Measurements from ENCODE around the gene CTDSPL.

The CTDSPL gene

DNA sequence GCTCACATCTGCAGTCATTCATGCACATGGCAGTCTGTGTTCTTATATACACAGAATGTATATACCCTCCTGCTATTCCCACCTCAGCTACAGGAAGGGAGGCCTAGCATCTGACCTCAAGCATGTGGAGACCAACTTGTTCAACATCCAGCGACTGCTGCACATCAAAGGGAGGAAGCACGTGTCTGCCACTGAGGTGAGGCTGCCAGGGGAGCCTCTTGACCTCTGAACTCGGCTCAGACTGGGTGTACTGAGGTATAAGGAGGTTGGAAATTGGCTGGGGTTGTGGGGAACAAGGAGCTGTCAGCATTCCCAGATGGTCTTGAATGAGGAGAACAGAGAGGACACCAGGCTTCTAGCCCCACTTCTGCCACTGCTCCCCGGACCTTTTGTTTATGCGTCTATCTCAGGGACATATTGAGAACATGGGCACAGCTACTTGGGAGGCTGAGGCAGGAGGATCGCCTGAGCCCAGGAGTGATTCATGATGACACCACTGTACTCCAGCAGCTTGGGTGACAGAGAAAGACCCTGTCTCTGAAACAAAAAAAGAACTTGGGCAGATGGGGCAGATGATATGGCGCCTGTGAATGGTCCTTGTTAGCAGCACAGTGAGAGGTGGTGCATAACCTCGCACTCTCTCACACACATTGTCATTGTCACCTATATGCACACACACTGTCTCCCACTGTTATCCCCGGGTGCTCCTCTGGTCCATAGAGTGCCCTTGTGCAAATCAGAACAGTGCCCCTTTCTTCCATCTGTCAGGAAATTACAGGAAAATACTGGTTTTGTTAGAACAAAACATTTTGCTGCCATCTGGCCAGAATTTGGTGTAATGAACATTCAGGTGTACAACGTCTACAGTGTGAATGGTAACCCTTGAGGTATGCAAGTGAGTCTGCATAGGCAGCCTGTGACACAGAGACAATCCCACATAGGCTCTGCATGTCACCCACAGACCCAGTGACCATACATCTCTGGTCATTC, 134.3 kb downstream of the CTDSPL start:
- TF ChIP-seq, protein P1, sequence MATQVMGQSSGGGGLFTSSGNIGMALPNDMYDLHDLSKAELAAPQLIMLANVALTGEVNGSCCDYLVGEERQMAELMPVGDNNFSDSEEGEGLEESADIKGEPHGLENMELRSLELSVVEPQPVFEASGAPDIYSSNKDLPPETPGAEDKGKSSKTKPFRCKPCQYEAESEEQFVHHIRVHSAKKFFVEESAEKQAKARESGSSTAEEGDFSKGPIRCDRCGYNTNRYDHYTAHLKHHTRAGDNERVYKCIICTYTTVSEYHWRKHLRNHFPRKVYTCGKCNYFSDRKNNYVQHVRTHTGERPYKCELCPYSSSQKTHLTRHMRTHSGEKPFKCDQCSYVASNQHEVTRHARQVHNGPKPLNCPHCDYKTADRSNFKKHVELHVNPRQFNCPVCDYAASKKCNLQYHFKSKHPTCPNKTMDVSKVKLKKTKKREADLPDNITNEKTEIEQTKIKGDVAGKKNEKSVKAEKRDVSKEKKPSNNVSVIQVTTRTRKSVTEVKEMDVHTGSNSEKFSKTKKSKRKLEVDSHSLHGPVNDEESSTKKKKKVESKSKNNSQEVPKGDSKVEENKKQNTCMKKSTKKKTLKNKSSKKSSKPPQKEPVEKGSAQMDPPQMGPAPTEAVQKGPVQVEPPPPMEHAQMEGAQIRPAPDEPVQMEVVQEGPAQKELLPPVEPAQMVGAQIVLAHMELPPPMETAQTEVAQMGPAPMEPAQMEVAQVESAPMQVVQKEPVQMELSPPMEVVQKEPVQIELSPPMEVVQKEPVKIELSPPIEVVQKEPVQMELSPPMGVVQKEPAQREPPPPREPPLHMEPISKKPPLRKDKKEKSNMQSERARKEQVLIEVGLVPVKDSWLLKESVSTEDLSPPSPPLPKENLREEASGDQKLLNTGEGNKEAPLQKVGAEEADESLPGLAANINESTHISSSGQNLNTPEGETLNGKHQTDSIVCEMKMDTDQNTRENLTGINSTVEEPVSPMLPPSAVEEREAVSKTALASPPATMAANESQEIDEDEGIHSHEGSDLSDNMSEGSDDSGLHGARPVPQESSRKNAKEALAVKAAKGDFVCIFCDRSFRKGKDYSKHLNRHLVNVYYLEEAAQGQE (IDR thresholded peaks at IDR 0.05; ENCODE audit: insufficient replicate concordance, low read depth): no peak
- TF ChIP-seq GABPA (IDR thresholded peaks at IDR 0.05; ENCODE audit: low read depth) (no peak), POLR2AphosphoS5 (IDR thresholded peaks at IDR 0.05; ENCODE audit: low read depth) (no peak), SPI1 (IDR thresholded peaks at IDR 0.05; ENCODE audit: borderline replicate concordance, low read depth) (no peak)
- TF ChIP-seq, protein P2, sequence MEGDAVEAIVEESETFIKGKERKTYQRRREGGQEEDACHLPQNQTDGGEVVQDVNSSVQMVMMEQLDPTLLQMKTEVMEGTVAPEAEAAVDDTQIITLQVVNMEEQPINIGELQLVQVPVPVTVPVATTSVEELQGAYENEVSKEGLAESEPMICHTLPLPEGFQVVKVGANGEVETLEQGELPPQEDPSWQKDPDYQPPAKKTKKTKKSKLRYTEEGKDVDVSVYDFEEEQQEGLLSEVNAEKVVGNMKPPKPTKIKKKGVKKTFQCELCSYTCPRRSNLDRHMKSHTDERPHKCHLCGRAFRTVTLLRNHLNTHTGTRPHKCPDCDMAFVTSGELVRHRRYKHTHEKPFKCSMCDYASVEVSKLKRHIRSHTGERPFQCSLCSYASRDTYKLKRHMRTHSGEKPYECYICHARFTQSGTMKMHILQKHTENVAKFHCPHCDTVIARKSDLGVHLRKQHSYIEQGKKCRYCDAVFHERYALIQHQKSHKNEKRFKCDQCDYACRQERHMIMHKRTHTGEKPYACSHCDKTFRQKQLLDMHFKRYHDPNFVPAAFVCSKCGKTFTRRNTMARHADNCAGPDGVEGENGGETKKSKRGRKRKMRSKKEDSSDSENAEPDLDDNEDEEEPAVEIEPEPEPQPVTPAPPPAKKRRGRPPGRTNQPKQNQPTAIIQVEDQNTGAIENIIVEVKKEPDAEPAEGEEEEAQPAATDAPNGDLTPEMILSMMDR (IDR thresholded peaks at IDR 0.05; ENCODE audit: insufficient read depth, low read length): no peak
- DNase-seq (ENCODE audit: low read depth in 1 of 2, low spot score in 1 of 2): no peak
- H3K27me3 ChIP-seq (ENCODE audit: insufficient read depth, poor library complexity, severe bottlenecking): no peaks in the 10 kb centered on the region
- no peak overlapping the region for H3K4me3 ChIP-seq (replicated peaks; ENCODE audit: insufficient read depth, low read length)
- H3K27ac ChIP-seq (replicated peaks): peak overlapping the region; percentile 10; the same call in 1 of the 2 replicates

DNA sequence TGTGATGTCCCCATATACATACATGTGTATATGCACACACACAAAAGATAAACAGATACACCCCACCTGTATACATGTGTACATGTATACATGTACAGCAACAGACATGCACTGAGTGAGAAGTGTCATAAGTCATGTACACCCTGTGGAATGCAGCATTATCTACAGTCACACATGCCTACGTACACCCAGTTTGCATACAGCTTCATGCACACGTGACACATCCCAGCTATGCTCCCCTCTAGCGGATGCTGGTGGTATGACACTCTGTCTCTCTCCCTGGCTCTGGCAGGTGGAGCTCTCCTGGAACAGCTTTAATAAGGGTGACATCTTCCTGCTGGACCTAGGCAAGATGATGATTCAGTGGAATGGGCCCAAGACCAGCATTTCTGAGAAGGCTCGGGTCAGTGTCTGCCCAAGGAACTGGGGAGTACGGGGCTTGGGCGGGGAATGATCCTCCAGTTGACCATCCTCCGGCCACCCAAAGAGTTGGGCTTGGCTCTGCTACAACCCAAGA, 135.2 kb downstream of the CTDSPL start:
- Histone ChIP-seq H3K4me3 (replicated peaks; ENCODE audit: insufficient read depth, low read length) (no peak overlapping the region), H3K27ac (replicated peaks) (no peak overlapping the region), H3K27me3 (ENCODE audit: insufficient read depth, poor library complexity, severe bottlenecking) (no peaks in the 10 kb centered on the region)
- peak; percentile 82 to 85 for DNase-seq (ENCODE audit: low read depth in 1 of 2, low spot score in 1 of 2)
- TF ChIP-seq, protein P1 (IDR thresholded peaks at IDR 0.05; ENCODE audit: insufficient replicate concordance, low read depth): no peak
- TF ChIP-seq, protein P2 (IDR thresholded peaks at IDR 0.05; ENCODE audit: insufficient read depth, low read length): peak; percentile 95
- TF ChIP-seq SPI1 (IDR thresholded peaks at IDR 0.05; ENCODE audit: borderline replicate concordance, low read depth) (no peak), GABPA (IDR thresholded peaks at IDR 0.05; ENCODE audit: low read depth) (no peak)

DNA sequence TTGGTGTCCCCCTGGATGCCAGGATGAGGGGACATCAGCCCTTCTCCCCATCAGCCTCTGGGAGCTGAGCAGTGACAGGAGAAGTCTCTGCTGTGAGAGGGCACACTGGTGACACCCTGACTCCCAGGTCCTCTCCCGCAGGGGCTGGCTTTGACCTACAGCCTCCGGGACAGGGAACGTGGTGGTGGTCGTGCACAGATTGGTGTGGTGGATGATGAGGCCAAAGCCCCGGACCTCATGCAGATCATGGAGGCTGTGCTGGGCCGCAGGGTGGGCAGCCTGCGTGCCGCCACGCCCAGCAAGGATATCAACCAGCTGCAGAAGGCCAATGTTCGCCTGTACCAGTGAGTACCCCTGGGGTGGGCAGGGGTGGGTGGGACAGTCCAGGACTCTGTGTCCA, 135.7 kb downstream of the CTDSPL start:
- TF ChIP-seq SPI1 (IDR thresholded peaks at IDR 0.05; ENCODE audit: borderline replicate concordance, low read depth): no peak
- TF ChIP-seq, protein P1 (IDR thresholded peaks at IDR 0.05; ENCODE audit: insufficient replicate concordance, low read depth): no peak
- no peak for TF ChIP-seq GABPA (IDR thresholded peaks at IDR 0.05; ENCODE audit: low read depth)
- TF ChIP-seq, protein P2 (IDR thresholded peaks at IDR 0.05; ENCODE audit: insufficient read depth, low read length): no peak
- TF ChIP-seq POLR2AphosphoS5 (IDR thresholded peaks at IDR 0.05; ENCODE audit: low read depth): no peak
- Histone ChIP-seq H3K4me3 (replicated peaks; ENCODE audit: insufficient read depth, low read length) (no peak overlapping the region), H3K27me3 (ENCODE audit: insufficient read depth, poor library complexity, severe bottlenecking) (no peaks in the 10 kb centered on the region), H3K27ac (replicated peaks) (no peak overlapping the region)
- DNase-seq (ENCODE audit: low read depth in 1 of 2, low spot score in 1 of 2): no peak

Measured in HL-60 (cell line).